HG03039 (cell line): ENCODE measurements around the gene MRPS34.

Source experiments
- ATAC-seq: cut with Tn5 transposase; IDR thresholded peaks from one replicate; pipeline ENCODE4 v1.9.1; 2021; ENCODE audit warnings: mild to moderate bottlenecking, moderate library complexity; ENCODE audit not compliant: unreplicated experiment

MRPS34 gene

GRCh38 chr16:1794908-1795666 lies 22.2 kb upstream of the MRPS34 start:
- no peak for ATAC-seq

GRCh38 chr16:1794221-1794871 lies 21.4 kb upstream of the MRPS34 start:
- ATAC-seq = no peak

- no peak for ATAC-seq
Measured at GRCh38 chr16:1793578-1794220, 20.8 kb upstream of the MRPS34 start, which contains the start of gene IGFALS. Gene IGFALS, minus strand, starts transcription at chr16:1793705. Its CDS starts 53 bp downstream, at chr16:1793652.

GRCh38 chr16:1792836-1793577 lies 20.1 kb upstream of the MRPS34 start:
- no peak for ATAC-seq

GRCh38 chr16:1791943-1792812 lies 19.2 kb upstream of the MRPS34 start:
- no peak for ATAC-seq

- ATAC-seq = no peak
Measured at GRCh38 chr16:1791256-1791942, 18.5 kb upstream of the MRPS34 start.

- no peak for ATAC-seq
Measured at GRCh38 chr16:1790611-1791255, 17.8 kb upstream of the MRPS34 start.

- ATAC-seq = no peak
Measured at GRCh38 chr16:1790261-1790610, 17.3 kb upstream of the MRPS34 start.

GRCh38 chr16:1789643-1790045 lies 16.7 kb upstream of the MRPS34 start:
- no peak for ATAC-seq

GRCh38 chr16:1788708-1789100 lies 15.8 kb upstream of the MRPS34 start:
- no peak for ATAC-seq

GRCh38 chr16:1788095-1788707 lies 15.3 kb upstream of the MRPS34 start:
- ATAC-seq = no peak

GRCh38 chr16:1787322-1788094 lies 14.6 kb upstream of the MRPS34 start:
- ATAC-seq = no peak

- no peak for ATAC-seq
Measured at GRCh38 chr16:1787056-1787321, 14.1 kb upstream of the MRPS34 start.

- ATAC-seq = no peak
Measured at GRCh38 chr16:1786242-1787055, 13.5 kb upstream of the MRPS34 start.

- no peak for ATAC-seq
Measured at GRCh38 chr16:1785846-1786170, 12.9 kb upstream of the MRPS34 start.

GRCh38 chr16:1784977-1785845 lies 12.3 kb upstream of the MRPS34 start:
- no peak for ATAC-seq
